Stimulated activated CD4-positive, alpha-beta T cell treated with anti-CD3 and anti-CD28 coated beads, TNF-alpha, amount 100 ng/mL, for 1 hour (primary cell): ENCODE measurements around the gene RAB3GAP2.
"Not testable (repeated sequence)": the region's sequence is repeated elsewhere in the genome, so short reads cannot be mapped to it uniquely, and the experiment has no call there.

Source experiments
- DNase-seq, 3 donors: peaks; one replicate each; pipeline ENCODE4 v3.0.0-alpha.2; 2020; ENCODE audit warnings: low read depth in 3 of 3, low spot score in 1 of 3

Gene RAB3GAP2

DNA sequence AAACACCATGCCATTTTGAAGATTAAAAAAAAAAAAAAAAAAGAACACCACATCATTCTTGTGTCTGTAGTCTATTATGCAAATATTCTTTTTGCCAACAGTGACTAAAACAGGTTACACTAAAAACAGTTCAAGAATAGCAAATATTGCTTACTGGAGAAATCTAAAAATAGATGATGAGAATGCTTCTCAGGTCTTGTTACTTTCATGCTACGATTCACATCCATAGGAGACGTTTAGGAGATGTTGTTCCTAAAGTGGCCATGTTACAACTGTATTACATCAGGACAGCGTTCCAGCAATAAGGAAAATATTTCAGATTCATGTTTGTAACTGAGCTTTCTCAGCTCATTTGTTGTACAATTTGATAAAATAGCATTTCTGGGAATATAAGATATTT, 32.3 kb downstream of the RAB3GAP2 start:
- no peak for DNase-seq

DNA sequence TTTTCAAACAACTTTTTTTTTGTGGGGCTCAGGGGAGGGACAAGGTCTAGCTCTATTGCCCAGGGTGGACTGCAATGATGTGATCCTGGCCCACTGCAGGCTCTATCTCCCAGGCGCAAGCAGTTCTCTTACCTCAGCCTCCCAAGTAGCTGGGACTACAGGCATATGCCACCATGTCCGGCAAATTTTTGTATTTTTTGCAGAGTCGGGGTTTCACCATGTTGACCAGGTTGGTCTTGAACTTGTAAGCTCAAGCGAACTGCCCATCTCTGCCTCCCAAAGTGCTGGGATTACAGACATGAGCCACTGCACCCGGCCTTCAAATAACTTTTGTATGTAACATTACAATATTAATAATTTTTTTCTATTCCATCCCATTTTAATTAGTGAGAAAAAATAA, 33.0 kb downstream of the RAB3GAP2 start:
- DNase-seq = no peak

DNA sequence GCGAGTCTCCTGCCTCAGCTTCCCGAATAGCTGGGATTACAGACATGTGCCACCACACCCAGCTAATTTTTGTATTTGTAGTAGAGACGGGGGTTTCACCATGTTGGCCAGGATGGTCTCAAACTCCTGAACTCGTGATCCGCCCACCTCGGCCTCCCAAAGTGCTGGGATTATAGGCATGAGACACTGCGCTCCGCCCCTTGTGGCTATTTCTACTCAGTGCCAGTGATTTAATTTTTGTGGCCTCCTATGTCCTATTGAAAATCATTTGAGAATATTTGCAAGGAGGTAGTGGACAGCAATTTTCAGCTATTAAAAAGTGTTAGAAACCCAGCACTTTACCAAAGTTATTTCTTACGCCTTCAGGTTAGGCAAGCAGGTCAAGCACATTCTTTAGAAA, 36.0 kb downstream of the RAB3GAP2 start:
- not testable (repeated sequence) for DNase-seq

DNA sequence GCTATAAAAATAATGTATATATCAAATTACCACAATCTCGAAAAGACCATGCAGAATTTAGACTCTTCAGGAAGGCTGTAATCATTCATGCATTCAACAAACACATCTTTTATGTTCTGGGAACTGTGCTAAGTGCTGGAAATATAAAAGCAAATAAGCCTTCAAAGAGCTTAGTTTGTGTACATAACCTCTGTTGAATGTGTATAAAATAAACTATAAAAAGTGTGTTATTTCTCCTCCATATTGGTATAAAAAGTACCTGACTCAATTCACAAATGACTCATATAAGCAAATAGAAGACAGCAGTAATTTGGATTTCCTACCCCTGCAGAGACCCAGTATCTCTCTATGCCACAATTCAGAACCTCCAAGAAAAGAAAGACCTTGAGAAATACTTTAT, 36.8 kb downstream of the RAB3GAP2 start:
- DNase-seq = no peak

DNA sequence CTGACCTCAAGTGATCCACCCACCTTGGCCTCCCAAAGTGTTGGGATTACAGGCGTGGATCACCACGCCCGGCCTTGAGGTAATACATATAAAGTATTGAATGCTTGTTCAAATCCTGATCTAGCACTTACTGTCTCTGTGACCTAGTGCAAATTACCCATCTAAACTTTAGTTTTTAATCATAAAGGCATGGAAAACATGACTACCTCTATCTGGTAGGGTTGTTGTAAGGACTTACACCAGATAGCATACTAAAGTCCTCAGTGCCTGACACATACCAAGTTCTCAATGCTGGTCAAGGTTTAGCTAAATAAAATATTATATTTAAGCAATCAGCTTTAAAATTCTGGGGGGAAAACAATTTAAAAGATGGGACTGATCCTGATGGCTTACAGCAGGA, 38.3 kb downstream of the RAB3GAP2 start:
- no peak for DNase-seq

DNA sequence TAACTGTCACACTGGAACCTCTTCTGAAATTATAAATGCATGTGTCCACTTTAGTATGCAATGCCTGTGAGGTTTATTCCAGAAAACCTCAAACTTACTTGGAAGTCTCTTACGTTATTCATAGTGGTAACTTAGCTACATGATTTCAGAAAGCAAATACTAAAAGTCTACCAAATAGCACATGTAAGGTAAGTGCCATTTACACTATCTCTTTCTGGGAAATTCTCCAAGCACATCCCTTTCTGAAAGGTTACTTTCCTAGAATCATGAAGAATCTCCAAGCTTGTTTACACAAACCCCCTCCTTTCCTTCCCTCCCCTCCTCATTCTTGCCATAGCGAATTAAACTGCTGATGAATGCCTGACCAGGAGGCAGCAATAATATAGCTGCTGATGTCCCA, 42.5 kb downstream of the RAB3GAP2 start:
- DNase-seq = no peak

DNA sequence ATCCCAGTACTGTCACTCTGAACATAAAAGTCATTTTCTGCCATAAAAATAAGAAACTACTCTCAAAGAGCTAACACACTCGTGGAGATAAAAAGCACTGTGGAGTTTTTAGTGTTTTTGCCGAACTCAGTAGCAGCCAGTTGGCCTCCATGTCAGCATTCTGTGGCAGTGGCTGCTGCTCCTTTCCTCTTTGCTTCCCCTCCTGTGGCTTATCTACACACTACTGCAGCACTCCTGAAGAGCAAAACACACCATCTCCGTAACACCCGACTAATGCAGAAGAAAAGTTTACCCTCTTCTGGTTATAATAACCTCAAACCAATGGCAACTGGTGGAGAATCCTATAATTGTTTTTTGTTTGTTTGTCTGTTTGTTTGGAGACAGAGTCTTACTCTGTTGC, 44.9 kb downstream of the RAB3GAP2 start:
- no peak for DNase-seq

DNA sequence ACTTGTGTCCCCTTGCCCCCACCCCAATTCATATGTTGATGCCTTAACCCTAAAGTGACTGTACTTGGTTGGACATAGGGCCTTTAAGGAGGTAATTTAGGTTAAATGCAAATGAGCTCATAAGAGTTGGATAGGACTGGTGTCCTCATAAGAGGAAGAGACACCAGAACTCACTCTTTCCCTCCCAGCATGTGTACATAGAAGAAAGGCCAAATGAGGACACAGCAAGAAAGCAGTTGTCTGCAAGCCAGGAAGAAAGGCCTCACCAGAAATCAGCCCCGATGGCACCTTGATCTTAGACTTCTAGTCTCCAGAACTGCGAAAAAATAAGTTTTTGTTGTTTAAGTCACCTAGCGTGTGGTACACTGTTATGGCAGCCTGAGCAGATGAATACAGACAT, 45.5 kb downstream of the RAB3GAP2 start:
- no peak for DNase-seq

DNA sequence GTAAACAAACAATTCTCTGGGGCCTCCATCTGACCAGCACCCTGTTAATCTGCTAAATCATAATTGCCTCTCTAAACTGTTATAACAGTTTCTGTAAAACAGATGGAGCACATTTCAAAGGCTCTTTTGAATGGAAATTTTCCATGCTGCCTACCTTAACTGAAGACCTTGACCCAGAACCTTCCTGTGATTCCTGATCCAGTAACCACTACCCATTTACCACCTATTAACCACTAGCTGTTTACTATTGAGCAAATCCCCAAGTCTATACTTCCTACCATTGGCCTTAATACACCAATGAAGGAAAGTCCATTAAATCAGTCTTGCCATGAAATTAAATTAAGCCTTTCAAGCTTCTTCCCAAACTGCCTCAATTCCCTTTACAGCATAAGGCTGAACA, 46.3 kb downstream of the RAB3GAP2 start:
- no peak for DNase-seq

DNA sequence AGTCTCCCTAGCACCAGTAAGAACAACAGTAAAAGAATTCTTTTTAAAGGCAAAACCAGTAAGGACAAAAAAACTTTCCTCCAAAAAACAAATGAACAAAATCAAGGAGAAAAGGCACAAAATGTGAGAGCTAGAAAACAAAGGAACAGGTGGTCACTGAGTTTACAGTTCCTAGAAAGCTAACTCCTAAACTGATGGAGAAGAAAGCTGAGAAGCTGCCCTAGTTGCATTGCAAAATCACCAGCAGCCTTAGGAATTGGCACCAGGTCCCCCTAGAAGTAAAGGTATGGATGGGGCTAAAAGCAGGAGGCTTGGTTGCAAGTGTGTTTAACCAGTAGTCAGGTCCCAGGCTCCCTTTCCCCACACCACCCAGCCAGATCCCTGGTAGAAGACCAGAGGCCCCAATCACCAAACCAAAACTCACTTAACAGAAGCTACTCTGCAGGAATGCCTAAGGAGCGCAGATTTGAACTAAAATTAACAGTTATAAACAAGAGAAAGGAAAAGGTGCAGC, 47.6 kb downstream of the RAB3GAP2 start:
- no peak for DNase-seq

DNA sequence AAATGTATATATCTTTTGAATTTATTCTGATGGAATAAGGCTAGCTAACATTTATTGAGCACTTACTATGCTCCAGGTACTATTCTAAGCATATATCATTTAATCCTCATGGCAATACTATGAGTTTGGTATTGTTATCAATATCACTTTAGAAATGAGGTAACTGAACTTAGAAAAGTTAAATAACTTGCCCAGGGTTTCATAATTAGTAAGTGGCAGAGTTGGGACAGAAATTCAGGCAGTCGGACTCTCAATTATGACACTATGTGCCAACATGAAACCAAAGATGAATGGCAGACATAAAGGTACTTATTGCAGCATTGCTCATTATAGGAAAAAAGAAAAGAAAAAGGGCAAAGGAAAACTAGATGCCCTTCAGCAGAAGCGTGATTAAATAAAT, 48.2 kb downstream of the RAB3GAP2 start:
- DNase-seq = no peak

DNA sequence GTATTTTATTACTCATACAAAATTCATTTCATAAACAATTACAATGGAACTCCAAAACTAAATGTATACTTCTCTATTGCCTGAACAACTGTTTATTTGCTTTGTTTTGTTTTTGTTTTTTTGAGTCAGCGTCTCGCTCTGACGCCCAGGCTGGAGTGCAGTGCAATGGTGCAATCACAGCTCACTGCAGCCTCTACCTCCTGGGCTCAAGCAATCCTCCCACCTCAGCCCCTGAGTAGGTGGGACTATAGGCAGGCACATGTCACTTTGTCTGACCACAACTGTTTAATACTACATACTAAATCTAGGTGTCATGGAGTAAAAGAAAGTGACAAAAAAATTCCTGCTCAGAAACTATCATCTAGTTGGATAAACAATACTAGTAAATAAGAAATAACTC, 49.3 kb downstream of the RAB3GAP2 start:
- no peak for DNase-seq

DNA sequence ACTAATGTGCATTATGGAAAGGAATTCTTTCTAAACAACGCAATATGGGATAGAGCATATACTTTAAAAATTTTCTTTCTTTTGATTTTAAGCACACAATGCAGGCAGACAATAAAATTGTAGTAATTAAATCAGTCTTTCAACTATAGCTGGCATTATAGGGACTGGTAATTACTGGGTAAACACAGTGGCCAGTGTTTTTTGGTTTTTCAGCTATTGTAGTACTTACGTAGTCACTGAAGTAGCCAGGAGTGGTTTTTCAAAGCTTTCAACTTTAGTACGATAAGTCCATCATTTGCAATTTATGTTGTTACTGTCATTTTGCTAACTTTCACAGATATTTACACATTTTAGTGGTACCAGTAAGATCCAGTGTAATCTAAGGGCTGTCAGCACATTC, 50.6 kb downstream of the RAB3GAP2 start:
- no peak for DNase-seq

DNA sequence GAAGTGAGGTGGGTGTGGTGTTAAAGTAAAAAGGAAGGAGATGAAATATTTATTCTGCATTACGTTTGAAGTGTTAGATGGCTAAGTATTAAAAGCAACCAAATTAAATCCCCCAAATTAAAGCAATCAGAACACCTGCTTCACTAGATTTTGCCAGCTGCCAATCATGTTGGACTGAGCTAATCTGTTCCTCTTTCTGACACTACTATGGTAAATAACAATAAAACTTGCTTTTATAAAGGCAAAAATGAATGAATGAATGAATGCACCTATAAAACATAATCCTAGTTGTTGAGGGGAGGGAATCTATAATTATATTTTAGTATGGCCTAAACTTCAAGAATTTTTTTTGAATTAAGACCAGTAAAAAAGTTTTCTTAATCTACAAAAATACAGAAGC, 51.0 kb downstream of the RAB3GAP2 start:
- DNase-seq = no peak

DNA sequence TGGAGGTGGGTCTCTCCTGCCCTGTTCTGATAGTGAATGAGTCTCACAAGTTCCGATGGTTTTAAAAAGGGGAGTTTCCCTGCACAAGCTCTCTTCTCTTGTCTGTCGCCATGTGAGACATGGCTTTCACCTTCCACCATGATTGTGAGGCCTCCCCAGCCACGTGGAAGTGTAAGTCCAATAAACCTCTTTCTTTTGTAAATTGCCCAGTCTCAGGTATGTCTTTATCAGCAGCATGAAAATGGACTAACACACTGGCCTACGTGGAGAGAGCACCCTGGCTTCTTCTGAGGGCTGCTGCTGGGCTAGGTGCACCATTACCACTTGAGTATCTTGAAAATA, 51.6 kb downstream of the RAB3GAP2 start:
- not testable (repeated sequence) for DNase-seq

DNA sequence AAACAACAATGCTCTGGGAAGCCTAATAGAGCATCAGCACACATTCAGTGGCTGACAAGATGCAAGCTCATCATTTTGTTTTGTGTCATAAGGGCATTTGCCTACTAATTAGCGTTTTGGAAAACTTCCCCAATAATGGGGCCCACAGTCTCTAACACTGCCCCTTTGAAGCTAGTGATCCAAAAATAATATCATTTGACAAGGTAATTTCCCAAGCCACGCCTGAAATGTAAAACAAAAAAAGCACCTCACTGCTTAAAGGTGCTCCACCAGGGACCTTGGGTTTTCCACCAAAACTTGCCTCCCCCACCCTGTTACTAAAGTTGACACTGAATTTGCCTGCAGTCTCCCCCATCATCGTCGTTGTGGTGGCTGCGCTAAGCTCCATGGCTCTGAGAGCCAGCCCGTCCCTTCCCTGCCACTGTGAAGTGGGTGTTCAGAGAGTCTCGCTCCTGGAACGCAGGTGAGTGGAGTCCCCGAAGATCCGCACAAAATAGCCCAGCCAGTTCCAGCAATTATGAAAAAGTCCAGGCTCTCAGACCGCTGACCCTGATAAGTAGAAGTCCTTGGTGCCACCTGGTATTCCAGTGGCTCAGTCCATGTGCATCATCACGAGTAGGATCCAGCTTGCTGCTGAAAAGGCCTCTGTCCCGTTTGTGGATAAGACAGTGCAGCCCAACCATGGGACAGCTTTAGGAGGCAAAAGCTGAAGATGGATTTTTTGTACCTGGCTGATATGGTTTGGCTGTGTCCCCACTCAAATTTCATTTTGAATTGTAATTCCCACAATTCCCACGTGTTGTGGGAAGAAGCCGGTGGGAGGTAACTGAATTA, 52.2 kb downstream of the RAB3GAP2 start:
- no peak for DNase-seq

DNA sequence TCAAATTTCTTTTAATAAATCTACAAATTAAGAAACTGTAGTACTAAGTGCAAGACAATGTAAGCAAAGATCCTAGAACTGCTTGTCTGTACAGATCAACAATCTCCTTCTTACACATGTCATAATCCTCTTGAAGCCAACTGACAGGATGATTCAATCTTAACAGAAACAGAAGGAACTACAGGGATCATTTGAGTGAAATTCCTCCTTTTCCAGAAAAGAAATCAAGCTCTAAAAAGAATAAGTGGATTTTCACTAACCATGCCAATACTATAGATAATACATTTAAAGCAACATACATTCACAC, 53.2 kb downstream of the RAB3GAP2 start:
- DNase-seq = no peak

DNA sequence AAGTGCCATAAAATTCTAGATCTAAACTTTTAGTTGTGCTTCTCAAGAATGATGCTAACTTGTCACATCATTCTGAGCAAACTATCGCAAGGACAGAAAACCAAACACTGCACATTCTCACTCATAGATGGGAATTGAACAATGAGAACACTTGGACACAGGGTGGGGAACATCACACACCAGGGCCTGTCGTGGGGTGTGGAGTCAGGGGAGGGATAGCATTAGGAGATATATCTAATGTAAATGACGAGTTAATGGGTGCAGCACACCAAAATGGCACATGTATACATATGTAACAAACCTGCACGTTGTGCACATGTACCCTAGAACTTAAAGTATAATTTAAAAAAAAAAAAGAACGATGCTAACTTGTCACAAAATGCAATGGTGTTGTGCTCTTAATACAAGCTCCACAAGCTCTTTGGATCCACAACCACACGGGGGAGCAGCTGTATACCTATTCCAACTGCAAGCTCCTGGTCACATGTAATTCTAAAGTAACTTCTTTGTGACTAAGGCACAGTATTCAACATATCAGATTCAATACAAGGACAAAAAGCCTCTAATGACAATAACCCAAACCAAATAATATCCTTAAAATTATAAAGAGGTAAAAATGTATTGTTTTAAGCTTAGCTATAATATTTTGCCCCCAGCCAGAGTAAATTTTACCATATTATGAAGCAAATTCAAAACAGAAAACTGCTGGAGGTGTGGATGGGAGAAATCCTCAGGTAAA, 53.7 kb downstream of the RAB3GAP2 start:
- DNase-seq = peak in 1 of 3 donors; percentile 0

DNA sequence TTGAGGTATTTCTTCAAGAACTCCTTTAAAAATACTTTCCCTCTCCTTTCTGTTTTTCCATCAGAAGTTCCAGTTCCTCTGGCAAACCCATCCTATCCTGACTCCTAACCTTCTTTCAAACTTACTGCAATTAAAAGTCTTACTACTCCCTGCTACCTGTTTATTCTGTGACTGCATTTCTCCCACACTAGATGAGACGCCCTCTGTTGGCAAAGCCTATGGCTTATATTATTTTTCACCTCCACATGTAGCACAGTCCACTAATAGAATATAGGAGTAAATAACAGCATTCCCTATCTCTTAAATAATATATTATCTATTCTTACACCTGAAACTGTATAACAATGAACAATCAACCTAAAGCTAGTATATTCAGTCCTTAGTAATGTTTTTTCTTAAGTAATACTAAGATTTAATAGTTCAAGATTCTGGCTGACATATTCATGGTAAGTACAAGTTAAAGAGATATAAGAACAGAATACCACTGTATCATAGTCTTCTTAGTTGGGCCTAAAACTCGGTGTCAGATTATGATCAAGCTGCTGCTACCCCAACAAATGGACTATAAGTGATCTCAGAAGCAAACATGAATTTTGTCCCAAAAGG, 54.8 kb downstream of the RAB3GAP2 start:
- no peak for DNase-seq

DNA sequence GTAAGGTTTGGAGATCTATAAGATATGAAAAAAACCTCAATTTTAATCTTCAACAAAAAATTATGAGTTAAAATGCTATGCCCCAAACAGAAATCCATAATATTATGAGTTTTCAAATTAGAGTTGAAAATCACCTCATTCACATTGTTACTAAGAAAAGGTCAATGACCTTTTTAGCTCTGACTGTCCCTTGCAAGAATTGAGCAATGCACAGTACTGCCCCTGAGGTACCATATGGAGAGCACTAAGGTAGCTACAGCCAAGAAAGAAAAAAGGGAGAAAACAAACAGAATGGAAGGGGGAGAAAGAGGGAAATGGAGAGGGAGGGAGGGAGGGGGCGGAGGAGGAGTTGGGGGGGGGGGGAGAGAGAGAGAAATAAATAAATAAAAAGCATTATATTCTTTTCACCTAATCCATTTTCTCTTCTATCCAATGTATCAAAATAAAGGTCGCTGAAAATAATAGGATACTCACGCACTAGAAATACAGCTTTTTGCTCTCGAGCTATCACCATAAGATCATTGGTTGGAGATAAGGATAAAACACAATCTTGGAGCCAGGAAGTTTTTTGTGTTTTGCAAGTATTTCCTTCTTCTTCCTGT, 58.8 kb downstream of the RAB3GAP2 start:
- no peak for DNase-seq

DNA sequence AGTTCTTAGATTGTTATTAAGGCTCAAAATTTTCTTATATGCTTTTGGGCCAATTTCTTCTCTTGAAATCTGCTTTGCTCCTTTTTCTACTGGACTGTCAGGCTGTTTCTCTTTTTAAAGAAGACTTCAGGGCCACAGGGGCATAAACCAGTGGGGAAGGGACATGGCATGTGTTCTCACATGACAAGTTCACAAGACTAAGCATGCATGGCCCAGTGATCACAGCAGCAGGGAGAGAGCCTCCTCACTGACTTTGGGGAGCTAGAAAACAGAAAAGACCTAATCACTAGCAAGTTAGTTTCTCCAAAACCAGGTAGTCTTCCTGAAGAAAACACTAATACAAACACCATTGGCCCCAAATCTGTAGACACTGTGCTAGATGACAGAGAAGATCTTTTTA, 64.8 kb downstream of the RAB3GAP2 start:
- no peak for DNase-seq

DNA sequence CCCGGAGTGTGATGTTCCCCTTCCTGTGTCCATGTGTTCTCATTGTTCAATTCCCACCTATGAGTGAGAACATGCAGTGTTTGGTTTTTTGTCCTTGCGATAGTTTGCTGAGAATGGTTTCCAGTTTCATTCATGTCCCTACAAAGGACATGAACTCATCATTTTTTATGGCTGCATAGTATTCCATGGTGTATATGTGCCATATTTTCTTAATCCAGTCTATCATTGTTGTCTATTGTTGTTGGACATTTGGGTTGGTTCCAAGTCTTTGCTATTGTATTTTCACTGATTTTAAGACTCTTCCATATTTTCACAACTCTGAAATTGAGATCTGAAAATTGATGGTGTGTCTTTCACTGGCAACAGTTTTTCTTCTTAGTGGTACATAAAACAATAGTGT, 67.5 kb downstream of the RAB3GAP2 start:
- DNase-seq = not testable (repeated sequence)
